Measurements from ENCODE around the gene ABHD2.
A peak's percentile ranks its signal among the peaks of the same experiment; 100 is the strongest.

The ABHD2 gene

DNA sequence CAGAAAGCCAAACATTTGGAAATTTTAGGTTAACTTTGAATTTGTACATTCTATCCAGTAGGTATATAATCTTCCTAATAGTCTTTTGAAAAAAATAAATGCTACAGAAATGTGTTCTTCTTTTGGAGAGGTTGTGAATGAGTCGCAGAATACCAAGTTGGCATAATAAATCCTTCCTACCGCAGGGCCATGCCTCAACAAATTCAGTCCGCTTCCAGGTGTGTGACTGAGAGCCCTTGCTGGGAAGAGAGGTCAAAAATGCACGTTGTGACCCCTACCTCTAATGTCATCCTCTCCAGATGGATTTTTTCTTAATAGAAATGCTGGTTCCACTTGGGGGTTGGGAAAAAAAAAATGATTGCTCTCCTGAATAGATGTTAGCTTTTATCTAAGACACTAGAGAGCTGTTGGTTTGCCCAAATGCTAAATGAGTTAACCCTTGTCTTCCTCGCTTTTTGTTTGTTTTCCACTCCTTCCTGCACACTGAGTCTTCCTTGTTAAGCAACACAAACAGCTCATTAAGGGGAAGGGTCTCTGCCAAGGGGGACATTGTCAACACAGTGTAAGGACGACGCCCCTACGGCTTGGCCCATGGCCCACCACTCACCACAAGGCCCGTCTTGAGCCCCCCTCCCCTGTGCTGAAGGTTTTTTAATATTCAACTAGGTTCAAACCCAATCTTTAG is 99.2 kb downstream of the ABHD2 start:
- no peak for DNase-seq
- POLR2A ChIA-PET = no interaction called here
- no peaks in the 10 kb centered on the region for H3K9me3 ChIP-seq (ENCODE audit: control extremely low read depth in 1 of 5, control insufficient read depth in 4 of 5, insufficient read depth in 2 of 5, low read depth in 1 of 5, low read length in 4 of 5)
- H3K27me3 ChIP-seq (replicated peaks in 2 of 5; ENCODE audit: control insufficient read depth in 4 of 5, insufficient read depth in 5 of 5, low read length in 4 of 5) = no peaks in the 10 kb centered on the region
- WGBS (ENCODE audit: insufficient coverage) = 94% methylated on average over 6 of the region's 9 CpGs
- H3K36me3 ChIP-seq (ENCODE audit: control insufficient read depth in 4 of 4, insufficient read depth in 4 of 4, low read length in 3 of 4) = peaks cover 37 to 76% (median 70%) of the 10 kb centered on the region in 4 experiments
- no peak overlapping the region for H3K27ac ChIP-seq (ENCODE audit: insufficient read depth in 1 of 2, low read depth in 1 of 2, low read length in 2 of 2, poor library complexity in 1 of 2, severe bottlenecking in 2 of 2)
- H3K4me1 ChIP-seq (ENCODE audit: control extremely low read depth in 1 of 4, control insufficient read depth in 4 of 4, insufficient read depth in 4 of 4, low read length in 3 of 4) = peaks cover 0 to 1% (median under 1%) of the 10 kb centered on the region in 4 experiments
- H3K4me3 ChIP-seq (ENCODE audit: control insufficient read depth in 1 of 7, extremely low read depth in 1 of 7, insufficient read depth in 4 of 7, low read depth in 2 of 7, low read length in 6 of 7) = no peak overlapping the region
- CTCF ChIA-PET = interaction anchor here (1.3 to 2.3 kb wide), 4 partner anchors 8 to 130 kb away, joined by 4 to 5 read pairs (median 4); no protein-coding TSS in a partner anchor

DNA sequence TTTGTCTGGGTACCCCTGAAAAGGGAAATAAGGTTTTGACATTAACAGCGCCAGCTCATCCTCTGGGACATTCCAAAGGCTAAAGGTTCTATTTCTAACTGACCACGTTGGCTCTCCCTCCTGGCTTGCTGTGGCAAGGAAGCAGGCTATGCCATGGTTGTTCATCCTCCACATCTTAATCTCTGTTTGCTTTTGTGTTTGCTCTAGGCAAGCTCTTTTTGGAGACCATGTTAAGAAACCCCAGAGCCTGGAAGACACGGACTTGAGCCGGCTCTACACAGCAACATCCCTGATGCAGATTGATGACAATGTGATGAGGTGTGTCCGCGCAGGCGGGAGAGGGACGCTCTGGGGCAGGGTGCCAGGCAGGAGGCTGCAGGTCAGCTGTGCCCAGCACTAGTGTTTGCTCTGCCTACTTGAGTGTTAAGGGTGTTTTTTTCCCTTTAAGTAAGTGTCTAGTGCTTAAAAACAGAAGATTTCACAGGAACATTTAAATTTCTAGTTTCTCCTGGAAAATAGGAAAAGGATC is 99.8 kb downstream of the ABHD2 start:
- no peak for DNase-seq
- ChIA-PET CTCF (interaction anchor here (1.2 to 2.3 kb wide), 4 partner anchors 8 to 131 kb away, joined by 3 to 5 read pairs (median 4); no protein-coding TSS in a partner anchor), POLR2A (no interaction called here)
- WGBS (ENCODE audit: insufficient coverage) = 100% methylated on average over 8 of the region's 8 CpGs
- peaks cover 0 to 5% (median 2%) of the 10 kb centered on the region in 4 experiments for H3K4me1 ChIP-seq (ENCODE audit: control extremely low read depth in 1 of 4, control insufficient read depth in 4 of 4, insufficient read depth in 4 of 4, low read length in 3 of 4)
- H3K27me3 ChIP-seq (replicated peaks in 2 of 5; ENCODE audit: control insufficient read depth in 4 of 5, insufficient read depth in 5 of 5, low read length in 4 of 5) = no peaks in the 10 kb centered on the region
- no peaks in the 10 kb centered on the region for H3K9me3 ChIP-seq (ENCODE audit: control extremely low read depth in 1 of 5, control insufficient read depth in 4 of 5, insufficient read depth in 2 of 5, low read depth in 1 of 5, low read length in 4 of 5)
- no peak overlapping the region for H3K4me3 ChIP-seq (ENCODE audit: control insufficient read depth in 1 of 7, extremely low read depth in 1 of 7, insufficient read depth in 4 of 7, low read depth in 2 of 7, low read length in 6 of 7)
- H3K36me3 ChIP-seq (ENCODE audit: control insufficient read depth in 4 of 4, insufficient read depth in 4 of 4, low read length in 3 of 4) = peaks cover 39 to 82% (median 72%) of the 10 kb centered on the region in 4 experiments
- H3K27ac ChIP-seq (ENCODE audit: insufficient read depth in 1 of 2, low read depth in 1 of 2, low read length in 2 of 2, poor library complexity in 1 of 2, severe bottlenecking in 2 of 2) = no peak overlapping the region

DNA sequence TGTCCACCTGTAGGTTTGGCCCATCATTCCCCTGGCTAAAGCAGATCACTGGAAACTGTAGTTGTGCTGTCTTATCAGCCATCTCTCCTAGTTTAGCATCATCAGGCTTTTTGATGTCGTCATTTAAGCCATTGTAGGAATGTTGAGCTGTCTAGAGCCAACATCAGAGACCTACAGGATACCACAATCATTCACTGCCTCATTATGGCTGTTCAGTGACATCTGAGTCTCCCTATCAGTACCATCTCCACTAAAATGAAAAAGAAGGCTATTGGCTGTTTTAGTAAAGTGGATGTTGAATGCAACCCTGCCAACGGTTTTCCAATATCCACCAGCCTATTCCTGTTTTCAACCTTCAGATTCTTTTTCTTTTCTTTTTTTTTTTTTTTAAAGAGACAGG is 103.9 kb downstream of the ABHD2 start:
- Histone ChIP-seq H3K4me1 (ENCODE audit: control extremely low read depth in 1 of 4, control insufficient read depth in 4 of 4, insufficient read depth in 4 of 4, low read length in 3 of 4) (peaks cover 0 to 5% (median 2%) of the 10 kb centered on the region in 4 experiments), H3K36me3 (ENCODE audit: control insufficient read depth in 4 of 4, insufficient read depth in 4 of 4, low read length in 3 of 4) (peaks cover 38 to 84% (median 68%) of the 10 kb centered on the region in 4 experiments), H3K27ac (ENCODE audit: insufficient read depth in 1 of 2, low read depth in 1 of 2, low read length in 2 of 2, poor library complexity in 1 of 2, severe bottlenecking in 2 of 2) (no peak overlapping the region), H3K4me3 (ENCODE audit: control insufficient read depth in 1 of 7, extremely low read depth in 1 of 7, insufficient read depth in 4 of 7, low read depth in 2 of 7, low read length in 6 of 7) (no peak overlapping the region), H3K9me3 (ENCODE audit: control extremely low read depth in 1 of 5, control insufficient read depth in 4 of 5, insufficient read depth in 2 of 5, low read depth in 1 of 5, low read length in 4 of 5) (no peaks in the 10 kb centered on the region), H3K27me3 (replicated peaks in 2 of 5; ENCODE audit: control insufficient read depth in 4 of 5, insufficient read depth in 5 of 5, low read length in 4 of 5) (no peaks in the 10 kb centered on the region)
- CTCF ChIA-PET = interaction anchor here (0.7 to 2.1 kb wide), 3 partner anchors 14 to 24 kb away, joined by 4 to 7 read pairs (median 5); no protein-coding TSS in a partner anchor
- POLR2A ChIA-PET = no interaction called here
- no CpG with 5 or more reads among the region's 2 CpGs for WGBS (ENCODE audit: insufficient coverage)
- DNase-seq = no peak

DNA sequence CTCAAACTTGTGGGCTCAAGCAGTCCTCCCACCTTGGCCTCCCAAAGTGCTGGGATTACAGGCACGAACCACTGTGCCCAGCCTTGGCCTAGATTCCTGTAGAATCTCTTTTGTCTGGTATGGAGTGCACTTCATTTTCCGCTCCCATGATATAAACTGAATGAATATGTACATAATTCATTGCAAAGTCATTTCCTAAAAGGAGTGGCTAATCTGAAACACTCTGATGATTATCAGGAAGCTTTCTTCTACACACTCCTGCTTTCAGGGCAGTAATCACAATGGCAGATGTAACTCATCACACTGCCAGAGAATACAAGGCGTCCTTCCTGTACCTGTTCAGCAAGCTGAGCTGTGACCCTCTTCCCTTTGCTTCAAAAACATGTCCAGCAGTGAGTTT is 104.5 kb downstream of the ABHD2 start:
- Histone ChIP-seq H3K4me3 (ENCODE audit: control insufficient read depth in 1 of 7, extremely low read depth in 1 of 7, insufficient read depth in 4 of 7, low read depth in 2 of 7, low read length in 6 of 7) (no peak overlapping the region), H3K9me3 (ENCODE audit: control extremely low read depth in 1 of 5, control insufficient read depth in 4 of 5, insufficient read depth in 2 of 5, low read depth in 1 of 5, low read length in 4 of 5) (no peaks in the 10 kb centered on the region), H3K36me3 (ENCODE audit: control insufficient read depth in 4 of 4, insufficient read depth in 4 of 4, low read length in 3 of 4) (peaks cover 38 to 79% (median 63%) of the 10 kb centered on the region in 4 experiments), H3K27ac (ENCODE audit: insufficient read depth in 1 of 2, low read depth in 1 of 2, low read length in 2 of 2, poor library complexity in 1 of 2, severe bottlenecking in 2 of 2) (no peak overlapping the region), H3K4me1 (ENCODE audit: control extremely low read depth in 1 of 4, control insufficient read depth in 4 of 4, insufficient read depth in 4 of 4, low read length in 3 of 4) (peaks cover 0 to 5% (median 4%) of the 10 kb centered on the region in 4 experiments), H3K27me3 (replicated peaks in 2 of 5; ENCODE audit: control insufficient read depth in 4 of 5, insufficient read depth in 5 of 5, low read length in 4 of 5) (no peaks in the 10 kb centered on the region)
- DNase-seq = peak in 1 of 3 donors; percentile 10
- ChIA-PET POLR2A (no interaction called here), CTCF (interaction anchor here (0.7 to 2.1 kb wide), 3 partner anchors 13 to 25 kb away, joined by 4 to 7 read pairs (median 5); no protein-coding TSS in a partner anchor)
- WGBS (ENCODE audit: insufficient coverage) = 89% methylated on average over 1 of the region's 3 CpGs

DNA sequence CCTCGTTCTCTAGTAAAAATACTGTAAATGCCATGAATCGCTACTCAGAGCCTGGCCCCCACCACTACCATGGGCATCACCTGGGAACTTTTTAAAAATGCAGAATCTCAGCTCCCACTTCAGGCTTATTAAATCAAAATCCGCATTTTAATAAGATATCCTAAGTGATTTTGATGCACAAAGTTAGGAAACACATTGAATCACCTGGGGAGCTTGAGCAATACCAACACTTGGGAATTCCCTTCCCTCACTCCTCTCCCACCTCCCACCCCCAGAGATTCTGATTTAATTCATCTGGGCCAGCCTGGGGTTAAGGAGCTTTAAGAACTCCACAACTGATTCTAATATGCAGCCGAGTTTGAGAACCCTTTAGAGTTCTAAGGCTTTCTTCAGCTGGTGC is 106.4 kb downstream of the ABHD2 start:
- Histone ChIP-seq H3K27ac (ENCODE audit: insufficient read depth in 1 of 2, low read depth in 1 of 2, low read length in 2 of 2, poor library complexity in 1 of 2, severe bottlenecking in 2 of 2) (no peak overlapping the region), H3K9me3 (ENCODE audit: control extremely low read depth in 1 of 5, control insufficient read depth in 4 of 5, insufficient read depth in 2 of 5, low read depth in 1 of 5, low read length in 4 of 5) (no peaks in the 10 kb centered on the region), H3K4me1 (ENCODE audit: control extremely low read depth in 1 of 4, control insufficient read depth in 4 of 4, insufficient read depth in 4 of 4, low read length in 3 of 4) (peaks cover 1 to 11% (median 6%) of the 10 kb centered on the region in 4 experiments), H3K27me3 (replicated peaks in 2 of 5; ENCODE audit: control insufficient read depth in 4 of 5, insufficient read depth in 5 of 5, low read length in 4 of 5) (no peaks in the 10 kb centered on the region), H3K4me3 (ENCODE audit: control insufficient read depth in 1 of 7, extremely low read depth in 1 of 7, insufficient read depth in 4 of 7, low read depth in 2 of 7, low read length in 6 of 7) (no peak overlapping the region), H3K36me3 (ENCODE audit: control insufficient read depth in 4 of 4, insufficient read depth in 4 of 4, low read length in 3 of 4) (peaks cover 37 to 69% (median 56%) of the 10 kb centered on the region in 4 experiments)
- WGBS (ENCODE audit: insufficient coverage) = 96% methylated on average over 3 of the region's 4 CpGs
- DNase-seq = no peak
- ChIA-PET CTCF (interaction anchor here (0.8 to 2.8 kb wide), 6 partner anchors 11 to 289 kb away, joined by 3 to 13 read pairs (median 3); no protein-coding TSS in a partner anchor), POLR2A (interaction anchor here (0.5 kb wide), 1 partner anchor 1991 kb away, joined by 3 read pairs; no protein-coding TSS in a partner anchor)

DNA sequence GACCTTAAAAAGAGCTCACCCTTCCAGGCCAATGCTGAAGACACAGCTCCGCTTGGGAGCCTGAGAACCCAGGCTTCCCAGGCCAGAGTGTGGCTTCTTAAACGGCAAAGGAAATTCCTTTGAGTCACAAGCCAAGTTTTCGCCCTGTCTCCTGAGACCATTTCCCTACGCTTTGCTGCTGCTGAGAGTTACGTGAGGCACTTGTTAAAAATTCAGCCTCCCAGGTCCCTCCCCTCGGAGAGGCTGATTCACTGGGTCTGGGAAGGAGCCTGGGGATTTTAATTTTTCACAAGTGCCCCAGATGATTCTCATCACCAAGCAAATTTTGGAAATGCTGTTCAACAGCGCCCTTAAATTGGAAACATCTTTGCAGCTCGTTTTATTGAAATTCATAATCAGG is 107.6 kb downstream of the ABHD2 start:
- 98% methylated on average over 7 of the region's 8 CpGs for WGBS (ENCODE audit: insufficient coverage)
- H3K36me3 ChIP-seq (ENCODE audit: control insufficient read depth in 4 of 4, insufficient read depth in 4 of 4, low read length in 3 of 4) = peaks cover 27 to 58% (median 47%) of the 10 kb centered on the region in 4 experiments
- CTCF ChIA-PET = interaction anchor here (1.8 to 2.8 kb wide), 2 partner anchors 10 to 18 kb away, joined by 4 to 13 read pairs; no protein-coding TSS in a partner anchor
- no peak overlapping the region for H3K4me3 ChIP-seq (ENCODE audit: control insufficient read depth in 1 of 7, extremely low read depth in 1 of 7, insufficient read depth in 4 of 7, low read depth in 2 of 7, low read length in 6 of 7)
- no peak overlapping the region for H3K27ac ChIP-seq (ENCODE audit: insufficient read depth in 1 of 2, low read depth in 1 of 2, low read length in 2 of 2, poor library complexity in 1 of 2, severe bottlenecking in 2 of 2)
- POLR2A ChIA-PET = no interaction called here
- H3K9me3 ChIP-seq (ENCODE audit: control extremely low read depth in 1 of 5, control insufficient read depth in 4 of 5, insufficient read depth in 2 of 5, low read depth in 1 of 5, low read length in 4 of 5) = no peaks in the 10 kb centered on the region
- DNase-seq = no peak
- peaks cover 3 to 15% (median 9%) of the 10 kb centered on the region in 4 experiments for H3K4me1 ChIP-seq (ENCODE audit: control extremely low read depth in 1 of 4, control insufficient read depth in 4 of 4, insufficient read depth in 4 of 4, low read length in 3 of 4)
- no peaks in the 10 kb centered on the region for H3K27me3 ChIP-seq (replicated peaks in 2 of 5; ENCODE audit: control insufficient read depth in 4 of 5, insufficient read depth in 5 of 5, low read length in 4 of 5)

DNA sequence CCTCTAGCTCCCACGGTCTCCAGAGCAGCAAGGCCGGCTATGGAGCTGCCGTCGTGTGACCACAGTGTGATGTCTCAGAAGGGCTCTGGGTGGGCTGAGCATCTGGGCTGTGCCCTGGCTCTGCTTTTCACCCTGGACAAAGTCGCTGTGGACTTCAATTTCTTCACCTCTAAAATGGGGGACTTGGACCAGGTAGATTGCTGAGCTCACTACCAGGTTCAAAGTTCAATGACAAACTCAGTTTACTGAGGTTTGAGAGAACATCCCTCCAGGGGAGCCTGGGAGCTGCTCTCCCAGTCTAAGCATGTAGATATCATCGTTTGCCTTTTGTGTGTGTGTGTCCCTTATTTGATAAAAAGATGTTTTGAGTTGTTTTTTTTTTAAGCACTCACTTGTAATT is 108.0 kb downstream of the ABHD2 start:
- Histone ChIP-seq H3K9me3 (ENCODE audit: control extremely low read depth in 1 of 5, control insufficient read depth in 4 of 5, insufficient read depth in 2 of 5, low read depth in 1 of 5, low read length in 4 of 5) (no peaks in the 10 kb centered on the region), H3K4me3 (ENCODE audit: control insufficient read depth in 1 of 7, extremely low read depth in 1 of 7, insufficient read depth in 4 of 7, low read depth in 2 of 7, low read length in 6 of 7) (no peak overlapping the region), H3K27me3 (replicated peaks in 2 of 5; ENCODE audit: control insufficient read depth in 4 of 5, insufficient read depth in 5 of 5, low read length in 4 of 5) (no peaks in the 10 kb centered on the region), H3K4me1 (ENCODE audit: control extremely low read depth in 1 of 4, control insufficient read depth in 4 of 4, insufficient read depth in 4 of 4, low read length in 3 of 4) (peaks cover 3 to 15% (median 9%) of the 10 kb centered on the region in 4 experiments), H3K27ac (ENCODE audit: insufficient read depth in 1 of 2, low read depth in 1 of 2, low read length in 2 of 2, poor library complexity in 1 of 2, severe bottlenecking in 2 of 2) (no peak overlapping the region), H3K36me3 (ENCODE audit: control insufficient read depth in 4 of 4, insufficient read depth in 4 of 4, low read length in 3 of 4) (peaks cover 23 to 56% (median 45%) of the 10 kb centered on the region in 4 experiments)
- POLR2A ChIA-PET = no interaction called here
- no peak for DNase-seq
- CTCF ChIA-PET = interaction anchor here (1.8 to 2.8 kb wide), 2 partner anchors 10 to 18 kb away, joined by 4 to 13 read pairs; no protein-coding TSS in a partner anchor
- 95% methylated on average over 5 of the region's 6 CpGs for WGBS (ENCODE audit: insufficient coverage)

All from common myeloid progenitor, CD34-positive (primary cell).